SK-N-MC (cell line): ENCODE data around the gene DIAPH2.

Source experiments
- EZH2 ChIP-seq: fragments of 200-600 bp; sonication (generic); IDR thresholded peaks from one replicate; pipeline ENCODE4 v1.6.1; 2017; ENCODE audit warnings: antibody characterized with exemption
- POLR2AphosphoS5 ChIP-seq: IDR thresholded peaks from 2 replicates; pipeline ENCODE4 v1.6.1; 2012; ENCODE audit warnings: mild to moderate bottlenecking, low read depth, low read length, borderline replicate concordance

DNA sequence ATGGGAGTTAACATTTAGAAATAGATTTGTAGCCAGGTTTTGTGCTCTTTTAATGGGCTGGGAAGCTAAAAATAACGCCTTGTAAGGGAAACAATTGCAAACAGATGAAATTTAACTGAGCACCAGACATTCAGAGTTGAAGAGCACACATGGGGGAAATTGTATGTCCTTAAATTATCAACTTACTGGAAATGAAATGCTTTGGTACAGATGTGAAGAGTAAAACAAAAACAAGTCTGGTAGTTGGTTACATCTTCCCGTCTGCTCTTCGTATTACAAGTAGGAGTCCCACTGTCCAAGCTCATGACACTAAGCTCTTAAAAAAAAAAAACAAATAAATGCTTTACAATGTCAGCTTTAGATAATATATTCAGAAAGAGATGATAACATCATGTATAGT, 139.5 kb downstream of the DIAPH2 start:
- TF ChIP-seq POLR2AphosphoS5 (no peak), EZH2 (no peak)
